D721Med (cell line): ENCODE data around the gene GABRG3.

Source experiments
- DNase-seq: peaks from one replicate; pipeline ENCODE4 v3.0.0; 2011; ENCODE audit warnings: low spot score; ENCODE audit not compliant: insufficient read length
- FAIRE-seq: peaks from 2 replicates; lab custom pipeline; 2011; peaks lifted over from hg19 to GRCh38; lab: Jason Lieb, UNC
- TF ChIP-seq, protein P1 (sequence below): IDR thresholded peaks from 2 replicates; pipeline ENCODE4 v1.5.1; 2012; ENCODE audit warnings: mild to moderate bottlenecking, control low read depth; ENCODE audit not compliant: insufficient read depth; ENCODE audit errors: missing control alignments

The GABRG3 gene

DNA sequence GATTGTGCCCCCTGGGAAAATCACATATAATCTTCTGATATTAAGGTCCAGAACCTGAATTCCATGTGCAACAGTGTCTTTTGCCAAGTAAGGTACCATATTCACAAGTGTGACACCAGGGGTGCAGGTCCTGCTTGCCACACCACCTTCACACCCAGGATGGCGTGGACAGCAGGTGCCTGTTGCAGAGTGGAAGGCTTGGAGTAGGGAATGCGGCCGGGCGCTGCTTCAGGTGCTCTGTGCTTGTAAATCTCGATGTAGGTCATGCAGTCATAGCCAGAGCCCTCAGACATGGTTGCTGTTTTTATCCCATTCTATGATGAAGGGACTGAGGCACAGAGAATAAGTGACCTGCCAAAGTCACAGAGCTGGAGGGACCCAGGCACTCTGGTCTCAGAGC is 34.5 kb upstream of the GABRG3 start:
- DNase-seq: no peak
- FAIRE-seq: no peak
- TF ChIP-seq, protein P1, sequence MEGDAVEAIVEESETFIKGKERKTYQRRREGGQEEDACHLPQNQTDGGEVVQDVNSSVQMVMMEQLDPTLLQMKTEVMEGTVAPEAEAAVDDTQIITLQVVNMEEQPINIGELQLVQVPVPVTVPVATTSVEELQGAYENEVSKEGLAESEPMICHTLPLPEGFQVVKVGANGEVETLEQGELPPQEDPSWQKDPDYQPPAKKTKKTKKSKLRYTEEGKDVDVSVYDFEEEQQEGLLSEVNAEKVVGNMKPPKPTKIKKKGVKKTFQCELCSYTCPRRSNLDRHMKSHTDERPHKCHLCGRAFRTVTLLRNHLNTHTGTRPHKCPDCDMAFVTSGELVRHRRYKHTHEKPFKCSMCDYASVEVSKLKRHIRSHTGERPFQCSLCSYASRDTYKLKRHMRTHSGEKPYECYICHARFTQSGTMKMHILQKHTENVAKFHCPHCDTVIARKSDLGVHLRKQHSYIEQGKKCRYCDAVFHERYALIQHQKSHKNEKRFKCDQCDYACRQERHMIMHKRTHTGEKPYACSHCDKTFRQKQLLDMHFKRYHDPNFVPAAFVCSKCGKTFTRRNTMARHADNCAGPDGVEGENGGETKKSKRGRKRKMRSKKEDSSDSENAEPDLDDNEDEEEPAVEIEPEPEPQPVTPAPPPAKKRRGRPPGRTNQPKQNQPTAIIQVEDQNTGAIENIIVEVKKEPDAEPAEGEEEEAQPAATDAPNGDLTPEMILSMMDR: no peak

DNA sequence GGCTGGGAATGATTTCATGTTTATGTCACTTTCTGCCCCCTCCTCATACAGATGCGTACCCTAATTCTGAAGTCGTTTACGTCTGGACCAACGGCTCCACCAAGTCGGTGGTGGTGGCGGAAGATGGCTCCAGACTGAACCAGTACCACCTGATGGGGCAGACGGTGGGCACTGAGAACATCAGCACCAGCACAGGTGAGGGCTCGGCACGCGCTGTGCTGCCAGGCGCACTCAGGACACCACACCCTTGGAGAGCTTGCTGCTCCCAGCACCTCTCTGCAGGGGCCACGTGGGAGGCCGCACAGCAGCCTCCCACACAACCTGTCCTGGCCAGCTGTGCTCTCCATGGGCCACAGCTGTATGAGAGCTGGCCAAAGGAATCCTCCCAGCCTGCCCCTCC is 33.8 kb upstream of the GABRG3 start:
- no peak for DNase-seq
- no peak for FAIRE-seq
- TF ChIP-seq, protein P1: no peak

DNA sequence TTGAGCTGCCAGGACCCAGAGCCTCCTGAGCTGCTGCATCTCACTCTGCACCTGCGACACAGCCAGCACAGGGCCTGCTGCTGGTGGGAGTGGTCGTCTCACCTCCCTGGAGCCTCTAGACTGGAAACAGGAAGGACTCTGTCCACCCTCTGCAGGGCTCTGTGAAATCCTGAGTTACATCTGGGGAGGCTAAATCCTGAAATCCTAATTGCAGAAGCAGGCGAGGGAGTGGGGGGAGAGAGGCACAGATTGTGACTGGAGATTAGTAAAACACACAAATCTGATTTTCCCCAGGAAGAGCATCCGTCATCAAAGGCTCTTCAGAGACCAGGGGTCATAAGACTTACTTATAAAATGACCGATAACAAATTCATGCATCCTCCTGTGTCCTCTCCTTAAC is 31.6 kb upstream of the GABRG3 start:
- TF ChIP-seq, protein P1: no peak
- peak; percentile 65 for DNase-seq
- peak; percentile 51 for FAIRE-seq

- FAIRE-seq (no peak), DNase-seq (no peak)
- TF ChIP-seq, protein P1: no peak
Measured at GRCh38 chr15:26941489-26941888, 29.5 kb upstream of the GABRG3 start.

DNA sequence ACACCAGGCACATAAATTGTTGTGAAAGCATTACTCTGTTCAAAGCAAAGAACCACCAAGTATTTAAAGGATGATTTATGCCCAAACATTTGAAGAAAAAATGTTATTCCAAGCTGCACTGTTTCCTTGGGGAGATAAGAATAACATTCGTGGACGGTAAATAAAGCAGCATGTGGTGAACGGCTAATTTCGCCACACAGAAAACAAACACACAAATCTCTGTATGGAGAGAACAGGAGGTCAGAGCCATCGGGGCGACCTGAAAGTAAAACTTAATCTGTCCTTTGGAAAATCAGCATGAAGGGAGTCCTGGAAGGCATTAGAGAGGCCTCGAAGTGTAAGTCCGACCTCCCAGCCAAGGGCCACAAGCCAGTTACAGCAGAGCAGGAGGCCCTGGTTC is 27.1 kb upstream of the GABRG3 start:
- TF ChIP-seq, protein P1: no peak
- DNase-seq (no peak), FAIRE-seq (no peak)

GRCh38 chr15:26945046-26945445 is 25.9 kb upstream of the GABRG3 start:
- DNase-seq (no peak), FAIRE-seq (no peak)
- TF ChIP-seq, protein P1: no peak

DNA sequence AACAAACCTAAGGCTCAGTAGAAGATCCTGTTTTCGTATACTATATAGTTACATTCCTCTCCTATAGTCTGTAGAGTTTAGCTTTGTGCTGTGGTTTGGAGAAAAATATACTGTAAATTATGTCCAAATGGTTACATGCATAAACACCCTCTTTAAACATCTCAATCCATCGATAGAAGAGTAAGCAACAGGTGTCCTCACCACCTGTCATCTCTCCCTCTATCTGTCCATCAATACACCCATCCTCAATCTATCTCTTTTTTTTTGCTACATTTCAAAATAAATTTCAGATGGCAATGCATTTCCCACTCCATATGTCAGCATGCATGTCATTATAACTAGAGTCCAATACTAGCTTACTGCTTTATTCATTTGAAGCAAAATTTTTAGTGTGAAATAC is 21.0 kb upstream of the GABRG3 start:
- TF ChIP-seq, protein P1: no peak
- no peak for FAIRE-seq
- DNase-seq: no peak
